ENCODE measurements around the gene MRPL2.

The MRPL2 gene

GRCh38 chr6:43059168-43060033 is at the start of gene MRPL2, which contains the start of gene KLC4:
TSS of gene MRPL2 (minus strand) at chr6:43059434. CDS start at chr6:43059381, 53 bp downstream.
TSS of gene KLC4 (plus strand) at chr6:43059631. CDS start at chr6:43061336, 1,705 bp downstream.
- peaks cover 40% of the 10 kb centered on the region for H3K4me1 ChIP-seq (ENCODE audit: control insufficient read depth, insufficient read depth, low read length)
- no peaks in the 10 kb centered on the region for H3K9me3 ChIP-seq (ENCODE audit: control insufficient read depth, low read length)
- H3K4me3 ChIP-seq (ENCODE audit: low read length) = peak within 1 kb of the TSS; percentile 92
- peaks cover 6% of the 10 kb centered on the region for H3K36me3 ChIP-seq (ENCODE audit: control insufficient read depth, insufficient read depth, low read length)
- no peaks in the 10 kb centered on the region for H3K27me3 ChIP-seq (ENCODE audit: control insufficient read depth, insufficient read depth, low read length)
- peak within 1 kb of the TSS; percentile 90 for H3K9ac ChIP-seq (ENCODE audit: low read length)

- Histone ChIP-seq H3K4me1 (ENCODE audit: control insufficient read depth, insufficient read depth, low read length) (no peaks in the 10 kb centered on the region), H3K36me3 (ENCODE audit: control insufficient read depth, insufficient read depth, low read length) (no peaks in the 10 kb centered on the region), H3K27me3 (ENCODE audit: control insufficient read depth, insufficient read depth, low read length) (no peaks in the 10 kb centered on the region), H3K9me3 (ENCODE audit: control insufficient read depth, low read length) (no peaks in the 10 kb centered on the region), H3K4me3 (ENCODE audit: low read length) (no peak overlapping the region), H3K9ac (ENCODE audit: low read length) (no peak overlapping the region)
These were observed 48.3 kb upstream of the MRPL2 start for GRCh38 chr6:43107344-43108062.

- no peaks in the 10 kb centered on the region for H3K9me3 ChIP-seq (ENCODE audit: control insufficient read depth, low read length)
These were observed 46.4 kb upstream of the MRPL2 start for GRCh38 chr6:43105538-43106222.

GRCh38 chr6:43103253-43103876 is 44.1 kb upstream of the MRPL2 start:
- no peaks in the 10 kb centered on the region for H3K27me3 ChIP-seq (ENCODE audit: control insufficient read depth, insufficient read depth, low read length)
- no peaks in the 10 kb centered on the region for H3K36me3 ChIP-seq (ENCODE audit: control insufficient read depth, insufficient read depth, low read length)
- H3K4me3 ChIP-seq (ENCODE audit: low read length) = no peak overlapping the region
- no peaks in the 10 kb centered on the region for H3K9me3 ChIP-seq (ENCODE audit: control insufficient read depth, low read length)
- H3K4me1 ChIP-seq (ENCODE audit: control insufficient read depth, insufficient read depth, low read length) = no peaks in the 10 kb centered on the region
- no peak overlapping the region for H3K9ac ChIP-seq (ENCODE audit: low read length)

More at GRCh38 chr6:43105538-43106222, 46.4 kb upstream of the MRPL2 start:
- Histone ChIP-seq H3K36me3 (ENCODE audit: control insufficient read depth, insufficient read depth, low read length) (no peaks in the 10 kb centered on the region), H3K27me3 (ENCODE audit: control insufficient read depth, insufficient read depth, low read length) (no peaks in the 10 kb centered on the region), H3K9ac (ENCODE audit: low read length) (no peak overlapping the region), H3K4me1 (ENCODE audit: control insufficient read depth, insufficient read depth, low read length) (no peaks in the 10 kb centered on the region), H3K4me3 (ENCODE audit: low read length) (no peak overlapping the region)

GRCh38 chr6:43101497-43101896 is 42.3 kb upstream of the MRPL2 start:
- Histone ChIP-seq H3K9me3 (ENCODE audit: control insufficient read depth, low read length) (no peaks in the 10 kb centered on the region), H3K36me3 (ENCODE audit: control insufficient read depth, insufficient read depth, low read length) (no peaks in the 10 kb centered on the region), H3K4me1 (ENCODE audit: control insufficient read depth, insufficient read depth, low read length) (peaks cover 15% of the 10 kb centered on the region), H3K27me3 (ENCODE audit: control insufficient read depth, insufficient read depth, low read length) (no peaks in the 10 kb centered on the region), H3K9ac (ENCODE audit: low read length) (no peak overlapping the region), H3K4me3 (ENCODE audit: low read length) (no peak overlapping the region)

GRCh38 chr6:43097502-43097901 is 38.3 kb upstream of the MRPL2 start:
- Histone ChIP-seq H3K9ac (ENCODE audit: low read length) (no peak overlapping the region), H3K4me3 (ENCODE audit: low read length) (no peak overlapping the region), H3K9me3 (ENCODE audit: control insufficient read depth, low read length) (no peaks in the 10 kb centered on the region), H3K4me1 (ENCODE audit: control insufficient read depth, insufficient read depth, low read length) (peaks cover 32% of the 10 kb centered on the region), H3K27me3 (ENCODE audit: control insufficient read depth, insufficient read depth, low read length) (no peaks in the 10 kb centered on the region), H3K36me3 (ENCODE audit: control insufficient read depth, insufficient read depth, low read length) (no peaks in the 10 kb centered on the region)

DNA sequence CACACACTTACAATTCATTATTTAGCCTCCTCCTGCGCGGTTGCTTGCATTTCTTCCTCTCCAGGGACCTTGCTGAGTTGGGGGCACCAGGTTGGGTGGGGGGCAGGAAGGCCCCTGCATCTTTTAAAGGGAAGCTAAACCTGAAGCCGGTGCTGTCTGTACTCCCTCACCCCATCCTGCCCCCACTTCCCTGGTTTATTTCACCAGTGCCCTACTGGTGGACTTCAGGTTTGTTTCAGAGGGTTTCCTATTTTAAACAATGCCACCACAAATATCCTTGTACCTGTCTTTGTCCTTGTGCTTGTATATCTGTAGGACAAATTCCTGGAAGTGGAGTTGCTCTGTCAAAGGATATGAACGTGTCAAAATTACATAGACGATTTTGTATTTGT is 37.9 kb upstream of the MRPL2 start:
- H3K36me3 ChIP-seq (ENCODE audit: control insufficient read depth, insufficient read depth, low read length) = no peaks in the 10 kb centered on the region
- no peaks in the 10 kb centered on the region for H3K27me3 ChIP-seq (ENCODE audit: control insufficient read depth, insufficient read depth, low read length)
- no peaks in the 10 kb centered on the region for H3K9me3 ChIP-seq (ENCODE audit: control insufficient read depth, low read length)
- H3K9ac ChIP-seq (ENCODE audit: low read length) = peak overlapping the region; percentile 56
- no peak overlapping the region for H3K4me3 ChIP-seq (ENCODE audit: low read length)
- peaks cover 32% of the 10 kb centered on the region for H3K4me1 ChIP-seq (ENCODE audit: control insufficient read depth, insufficient read depth, low read length)

DNA sequence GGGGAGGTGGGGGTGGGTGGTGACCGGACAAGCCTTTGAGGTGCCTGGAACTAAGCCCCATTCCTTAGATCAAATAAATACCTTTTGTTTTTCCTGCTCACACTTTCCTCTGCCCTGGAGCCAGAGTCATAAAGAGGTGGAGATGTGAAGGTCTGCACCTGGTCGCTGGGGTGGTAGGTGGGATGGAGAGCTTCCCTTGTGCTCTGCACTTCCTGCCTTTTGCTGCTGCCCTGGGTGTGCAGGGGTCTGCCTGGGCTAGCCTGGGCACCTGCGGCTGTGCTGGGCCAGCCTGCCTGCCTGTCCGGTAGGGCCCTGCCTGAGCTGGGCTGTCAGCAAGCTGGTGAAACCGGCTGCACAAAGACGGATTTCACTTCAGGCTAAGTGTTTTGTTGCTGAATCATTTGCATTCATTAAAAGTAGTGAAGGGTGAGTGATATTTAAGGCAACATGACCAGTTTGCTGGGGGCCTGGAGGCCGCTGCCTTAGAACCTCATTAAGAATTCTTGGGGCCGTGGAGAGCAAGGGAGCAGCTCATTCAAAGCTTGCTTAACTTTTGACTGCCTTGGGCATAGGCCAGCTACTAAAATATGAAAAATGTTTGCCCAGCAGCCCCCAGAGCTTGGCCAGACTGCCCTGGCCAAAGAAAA is 37.3 kb upstream of the MRPL2 start:
- no peaks in the 10 kb centered on the region for H3K27me3 ChIP-seq (ENCODE audit: control insufficient read depth, insufficient read depth, low read length)
- H3K9me3 ChIP-seq (ENCODE audit: control insufficient read depth, low read length) = no peaks in the 10 kb centered on the region
- H3K36me3 ChIP-seq (ENCODE audit: control insufficient read depth, insufficient read depth, low read length) = no peaks in the 10 kb centered on the region
- peaks cover 32% of the 10 kb centered on the region for H3K4me1 ChIP-seq (ENCODE audit: control insufficient read depth, insufficient read depth, low read length)
- H3K4me3 ChIP-seq (ENCODE audit: low read length) = no peak overlapping the region
- peak overlapping the region; percentile 56 for H3K9ac ChIP-seq (ENCODE audit: low read length)

DNA sequence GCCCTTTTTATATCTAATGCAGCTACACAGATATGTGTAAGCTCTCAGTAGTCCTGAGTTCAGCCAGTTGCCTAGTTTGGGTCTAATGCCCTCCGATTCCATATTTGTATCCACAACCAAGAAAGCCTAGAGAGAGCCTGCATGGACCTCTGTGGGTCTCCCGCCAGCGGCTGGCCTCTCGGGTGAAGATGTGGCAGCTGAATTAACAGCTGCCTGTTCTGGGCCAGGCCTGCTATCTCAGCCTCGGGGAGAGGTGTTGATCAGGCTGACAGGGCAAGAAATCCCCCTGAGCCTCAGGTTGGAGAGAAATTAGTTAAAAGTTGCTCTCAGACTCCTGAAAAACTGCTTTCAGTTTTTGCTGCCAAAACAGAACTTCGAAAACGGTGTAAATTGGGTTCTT is 36.7 kb upstream of the MRPL2 start:
- Histone ChIP-seq H3K4me1 (ENCODE audit: control insufficient read depth, insufficient read depth, low read length) (peaks cover 32% of the 10 kb centered on the region), H3K36me3 (ENCODE audit: control insufficient read depth, insufficient read depth, low read length) (no peaks in the 10 kb centered on the region), H3K9ac (ENCODE audit: low read length) (peak overlapping the region; percentile 56), H3K4me3 (ENCODE audit: low read length) (no peak overlapping the region), H3K9me3 (ENCODE audit: control insufficient read depth, low read length) (no peaks in the 10 kb centered on the region), H3K27me3 (ENCODE audit: control insufficient read depth, insufficient read depth, low read length) (no peaks in the 10 kb centered on the region)

DNA sequence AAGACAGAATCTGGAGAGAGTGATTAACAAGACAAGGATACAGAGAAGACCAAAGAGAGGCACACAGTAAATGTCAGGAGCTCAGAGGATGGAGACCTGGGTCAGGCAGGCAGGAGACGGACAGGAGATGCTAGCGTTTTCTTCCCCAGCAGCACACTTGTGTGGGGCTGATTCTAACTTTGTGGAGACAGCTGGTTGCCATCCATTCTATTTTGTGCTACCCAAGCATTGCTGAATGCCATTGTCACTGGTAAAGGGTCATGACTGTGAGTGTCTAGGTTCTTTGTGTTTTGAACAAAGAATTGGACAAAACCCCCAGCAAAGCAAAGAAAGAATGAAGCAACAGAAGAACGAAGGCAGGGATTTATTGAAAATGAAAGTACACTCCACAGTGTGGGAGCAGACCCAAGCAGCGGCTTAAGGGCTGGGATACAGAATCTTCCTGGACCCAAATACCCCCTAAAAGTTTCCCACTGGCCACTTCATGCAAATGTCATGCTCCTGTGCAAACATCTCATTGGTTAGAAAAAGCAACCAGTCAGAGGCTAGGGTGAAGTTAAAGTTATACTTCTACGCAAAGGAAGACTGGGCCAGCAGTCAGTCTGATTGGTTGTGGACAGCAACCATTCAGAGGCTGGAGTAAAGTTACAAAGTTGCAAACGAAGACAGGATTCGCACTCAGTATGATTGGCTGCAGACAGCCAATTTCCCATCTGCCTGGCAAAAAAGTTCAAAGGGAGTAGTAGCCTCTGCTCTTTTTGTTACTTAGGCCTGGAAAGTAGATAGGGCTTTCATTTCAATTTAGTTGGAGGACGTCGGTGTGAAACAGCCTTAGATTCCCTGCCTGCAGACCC is 34.4 kb upstream of the MRPL2 start:
- Histone ChIP-seq H3K36me3 (ENCODE audit: control insufficient read depth, insufficient read depth, low read length) (no peaks in the 10 kb centered on the region), H3K4me1 (ENCODE audit: control insufficient read depth, insufficient read depth, low read length) (peaks cover 32% of the 10 kb centered on the region), H3K9me3 (ENCODE audit: control insufficient read depth, low read length) (no peaks in the 10 kb centered on the region), H3K27me3 (ENCODE audit: control insufficient read depth, insufficient read depth, low read length) (no peaks in the 10 kb centered on the region), H3K4me3 (ENCODE audit: low read length) (no peak overlapping the region), H3K9ac (ENCODE audit: low read length) (peak overlapping the region; percentile 27)

All from mucosa of stomach (tissue), 1 donor.